ENCODE data around the gene GDF10.
A peak's percentile ranks its signal among the peaks of the same experiment; 100 is the strongest.

The GDF10 gene

GRCh38 chr10:47334466-47335295 lies 34.7 kb downstream of the GDF10 start:
- DNase-seq (ENCODE audit: low read depth in 2 of 2) = no peak

DNA sequence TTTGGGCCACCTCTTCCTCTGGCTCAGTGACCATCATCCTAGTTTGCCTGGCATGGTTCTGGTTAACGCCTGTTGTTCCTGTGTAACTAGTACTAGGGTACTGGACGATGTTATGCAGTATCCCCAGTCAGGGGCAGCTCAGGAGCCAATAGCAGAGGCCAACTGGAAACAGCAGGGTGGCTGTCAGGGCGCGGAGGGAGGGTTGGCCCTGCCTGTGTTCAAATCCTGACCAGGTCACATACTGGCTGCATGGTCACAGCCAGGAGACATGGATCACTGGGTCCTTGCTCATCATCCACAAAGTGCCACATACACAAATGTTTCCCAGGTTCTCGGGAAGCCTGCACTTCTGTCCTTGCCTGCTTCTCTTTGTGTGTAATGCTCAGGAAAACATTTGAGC lies 35.9 kb downstream of the GDF10 start:
- no peak for DNase-seq (ENCODE audit: low read depth in 2 of 2)

- no peak for DNase-seq (ENCODE audit: low read depth in 2 of 2)
These were observed 36.6 kb downstream of the GDF10 start for GRCh38 chr10:47336387-47337134.

DNA sequence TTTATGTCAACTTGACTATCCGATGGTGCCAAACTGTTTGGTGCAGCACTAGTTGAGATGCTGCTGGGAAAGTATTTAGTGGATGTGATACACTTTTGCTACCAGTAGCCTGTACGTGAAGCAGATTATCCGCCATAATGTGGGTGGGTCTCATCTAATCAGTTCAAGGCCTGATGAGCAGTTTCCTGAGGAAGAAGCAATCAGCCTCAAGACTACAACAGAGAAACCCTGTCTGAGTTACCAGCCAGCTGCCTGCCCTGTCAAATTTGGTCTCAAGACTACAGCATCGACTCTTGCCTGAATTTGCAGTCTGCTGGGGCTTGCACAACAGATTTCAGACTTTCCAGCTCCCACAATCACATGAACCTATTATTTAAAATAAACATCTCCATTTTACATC lies 37.3 kb downstream of the GDF10 start:
- DNase-seq (ENCODE audit: low read depth in 2 of 2) = no peak

- DNase-seq (ENCODE audit: low read depth in 2 of 2) = no peak
These were observed 39.3 kb downstream of the GDF10 start for GRCh38 chr10:47339186-47339735.

- no peak for DNase-seq (ENCODE audit: low read depth in 2 of 2)
These were observed 40.0 kb downstream of the GDF10 start for GRCh38 chr10:47339759-47340607.

GRCh38 chr10:47340608-47341170 lies 40.7 kb downstream of the GDF10 start:
- peak; percentile 37 to 69 for DNase-seq (ENCODE audit: low read depth in 2 of 2)

DNA sequence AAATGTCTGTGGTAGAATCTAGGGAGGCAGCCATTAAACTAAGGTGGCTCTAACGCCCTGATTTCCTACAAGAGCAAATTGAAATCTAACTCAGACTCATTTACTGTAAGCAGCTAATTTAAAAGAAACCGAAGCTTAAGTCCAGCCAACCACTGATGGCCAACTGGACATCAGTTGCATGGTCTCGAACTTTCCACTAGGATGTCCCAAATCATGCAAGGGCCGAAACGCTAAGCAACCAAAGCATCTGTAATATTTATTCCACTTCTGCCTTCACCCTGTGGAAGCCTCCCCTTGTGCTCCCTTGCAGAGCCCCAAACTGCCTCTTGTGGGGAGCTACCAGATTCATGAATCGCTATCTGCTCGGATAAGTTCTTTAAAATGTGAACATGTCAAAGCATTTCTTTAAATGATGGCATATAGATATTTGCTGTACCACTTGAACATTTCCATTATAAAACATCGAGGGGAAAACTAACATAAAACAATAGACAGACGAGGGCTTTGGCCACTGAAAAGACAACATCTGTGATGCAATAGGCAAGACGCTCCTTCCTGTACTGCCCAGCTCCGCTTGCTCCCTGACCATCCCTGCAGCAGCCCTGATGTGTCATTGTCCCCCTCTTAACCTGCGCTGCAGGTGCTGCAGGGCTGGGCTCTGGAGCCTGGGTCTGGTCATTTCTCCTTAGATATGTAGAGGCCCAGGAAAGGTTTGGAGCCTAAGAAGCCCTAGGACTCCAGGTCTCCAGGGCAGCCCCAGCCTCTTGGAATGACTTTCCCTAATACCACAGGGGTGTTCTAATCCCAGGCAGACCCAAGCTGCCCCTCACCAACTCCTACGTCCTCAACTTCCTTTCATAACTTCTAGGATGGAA lies 45.2 kb downstream of the GDF10 start:
- DNase-seq (ENCODE audit: low read depth in 2 of 2) = no peak

- DNase-seq (ENCODE audit: low read depth in 2 of 2) = no peak
These were observed 46.7 kb downstream of the GDF10 start for GRCh38 chr10:47346581-47347302.

- no peak for DNase-seq (ENCODE audit: low read depth in 2 of 2)
These were observed 47.3 kb downstream of the GDF10 start for GRCh38 chr10:47347303-47347675.

- DNase-seq (ENCODE audit: low read depth in 2 of 2) = no peak
These were observed 48.2 kb downstream of the GDF10 start, which contains the start of gene RBP3 for GRCh38 chr10:47348138-47348651. RBP3 (plus strand) TSS chr10:47348363; CDS start chr10:47348485, 122 bp downstream.

GRCh38 chr10:47348661-47349470 lies 48.9 kb downstream of the GDF10 start:
- no peak for DNase-seq (ENCODE audit: low read depth in 2 of 2)

DNA sequence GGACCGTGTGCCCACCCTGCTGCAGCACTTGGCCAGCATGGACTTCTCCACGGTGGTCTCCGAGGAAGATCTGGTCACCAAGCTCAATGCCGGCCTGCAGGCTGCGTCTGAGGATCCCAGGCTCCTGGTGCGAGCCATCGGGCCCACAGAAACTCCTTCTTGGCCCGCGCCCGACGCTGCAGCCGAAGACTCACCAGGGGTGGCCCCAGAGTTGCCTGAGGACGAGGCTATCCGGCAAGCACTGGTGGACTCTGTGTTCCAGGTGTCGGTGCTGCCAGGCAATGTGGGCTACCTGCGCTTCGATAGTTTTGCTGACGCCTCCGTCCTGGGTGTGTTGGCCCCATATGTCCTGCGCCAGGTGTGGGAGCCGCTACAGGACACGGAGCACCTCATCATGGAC lies 49.5 kb downstream of the GDF10 start:
- no peak for DNase-seq (ENCODE audit: low read depth in 2 of 2)

DNA sequence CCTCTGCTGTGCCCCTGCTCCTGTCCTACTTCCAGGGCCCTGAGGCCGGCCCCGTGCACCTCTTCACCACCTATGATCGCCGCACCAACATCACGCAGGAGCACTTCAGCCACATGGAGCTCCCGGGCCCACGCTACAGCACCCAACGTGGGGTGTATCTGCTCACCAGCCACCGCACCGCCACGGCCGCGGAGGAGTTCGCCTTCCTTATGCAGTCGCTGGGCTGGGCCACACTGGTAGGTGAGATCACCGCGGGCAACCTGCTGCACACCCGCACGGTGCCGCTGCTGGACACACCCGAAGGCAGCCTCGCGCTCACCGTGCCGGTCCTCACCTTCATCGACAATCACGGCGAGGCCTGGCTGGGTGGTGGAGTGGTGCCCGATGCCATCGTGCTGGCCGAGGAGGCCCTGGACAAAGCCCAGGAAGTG lies 50.0 kb downstream of the GDF10 start:
- no peak for DNase-seq (ENCODE audit: low read depth in 2 of 2)

GRCh38 chr10:47350671-47351640 lies 51.0 kb downstream of the GDF10 start:
- DNase-seq (ENCODE audit: low read depth in 2 of 2) = no peak

DNA sequence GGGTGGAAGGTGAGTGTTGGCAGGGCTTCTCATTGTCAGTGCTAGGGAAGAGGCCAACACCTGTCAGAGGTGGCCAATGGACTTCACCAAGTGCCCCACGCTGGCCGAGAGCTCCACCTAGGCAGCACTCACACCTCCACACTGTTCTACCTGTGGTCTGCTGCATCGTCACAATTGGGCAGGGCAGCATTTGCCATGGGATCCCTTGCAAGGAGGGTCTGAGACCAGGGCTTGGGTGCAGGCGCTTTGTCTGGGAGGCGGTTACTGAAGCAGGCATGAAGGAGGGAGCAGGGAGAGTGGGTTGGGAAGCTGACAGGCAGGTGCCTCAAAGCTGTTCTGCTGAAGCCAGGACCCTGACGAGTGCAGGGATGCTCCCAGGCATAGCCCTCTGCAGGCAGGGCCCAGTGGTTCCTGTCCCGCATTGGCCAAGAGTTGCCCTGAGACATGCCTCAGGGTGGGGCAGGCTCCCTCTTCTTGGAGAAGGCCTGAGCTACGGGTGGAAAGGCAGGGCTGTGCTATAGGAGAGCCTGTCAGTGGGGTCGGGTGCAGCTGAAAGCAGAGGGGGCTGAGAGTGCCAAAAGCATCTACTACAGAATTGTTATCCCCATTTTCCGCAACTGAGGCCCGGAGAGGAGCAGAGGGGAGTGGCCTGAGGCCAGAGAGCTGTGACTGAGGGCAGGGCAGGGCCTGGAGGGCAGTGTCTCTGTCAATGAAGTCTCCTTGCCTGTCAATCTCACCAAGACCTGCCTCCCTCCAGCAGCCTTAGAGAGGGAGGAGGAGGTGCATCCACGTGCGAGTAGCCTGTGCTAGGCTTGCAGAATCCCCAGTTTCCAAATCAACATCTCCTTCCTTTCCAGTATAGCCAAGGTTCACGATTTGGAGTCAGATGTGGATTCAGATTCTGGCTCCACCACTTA lies 52.2 kb downstream of the GDF10 start:
- no peak for DNase-seq (ENCODE audit: low read depth in 2 of 2)

Data from stimulated activated CD4-positive, alpha-beta T cell treated with anti-CD3 and anti-CD28 coated beads, Interleukin-12 subunit alpha, Interleukin-12 subunit beta, amount 100 ng/mL, for 24 hours (primary cell).